GM12878 (cell line): ENCODE results near the gene DNA2. TPM values are rescaled to one million over a fixed set of nuclear protein-coding genes. Genes with fewer than 3 reads are reported as not detected.

Source experiments
- BHLHE40 ChIP-seq, 2 experiments: fragments of 450-650 bp in 1 of 2; IDR thresholded peaks; 2 replicates each; pipeline ENCODE4 v1.6.1; 2011 to 2017; ENCODE audit warnings: low read depth in 2 of 2, borderline replicate concordance in 1 of 2, improper control_type of control experiment in 1 of 2, low read length in 1 of 2, mild to moderate bottlenecking in 1 of 2
- CHD2 ChIP-seq: IDR thresholded peaks from 2 replicates; pipeline ENCODE4 v1.6.1; 2011; ENCODE audit warnings: low read depth, low read length, improper control_type of control experiment, borderline replicate concordance
- EGR1 ChIP-seq, 2 experiments: IDR thresholded peaks; 1 replicate in 1 of 2; 2 replicates in 1 of 2; pipeline ENCODE4 v1.6.1; 2011 to 2012; ENCODE audit warnings: low read depth in 2 of 2, low read length in 2 of 2, borderline replicate concordance in 1 of 2, mild to moderate bottlenecking in 1 of 2, moderate library complexity in 1 of 2
- FOXK2 ChIP-seq: fragments of 450-650 bp; IDR thresholded peaks from 2 replicates; pipeline ENCODE4 v1.6.1; 2017; ENCODE audit warnings: mild to moderate bottlenecking, moderate library complexity
- IRF5 ChIP-seq: fragments of 450-650 bp; IDR thresholded peaks from 2 replicates; pipeline ENCODE4 v1.6.1; 2017; ENCODE audit warnings: borderline replicate concordance
- KLF5 ChIP-seq: fragments of 450-650 bp; IDR thresholded peaks from 2 replicates; pipeline ENCODE4 v1.6.1; 2014; ENCODE audit warnings: mild to moderate bottlenecking; ENCODE audit not compliant: partially characterized antibody
- MEF2A ChIP-seq: IDR thresholded peaks from 2 replicates; pipeline ENCODE4 v1.6.1; 2011; ENCODE audit warnings: low read depth, mild to moderate bottlenecking, low read length, moderate library complexity; ENCODE audit not compliant: insufficient read depth
- MTA3 ChIP-seq: IDR thresholded peaks from 2 replicates; pipeline ENCODE4 v1.6.1; 2012; ENCODE audit warnings: low read length, inconsistent platforms, borderline replicate concordance
- NBN ChIP-seq: fragments of 450-650 bp; IDR thresholded peaks from 2 replicates; pipeline ENCODE4 v1.6.1; 2016
- NR2F1 ChIP-seq: fragments of 450-650 bp; conservative IDR thresholded peaks from 2 replicates; pipeline ENCODE4 v1.6.1; 2017; ENCODE audit warnings: mild to moderate bottlenecking
- POLR2A ChIP-seq: IDR thresholded peaks from 2 replicates; pipeline ENCODE4 v1.6.1; 2011; ENCODE audit warnings: low read depth, mild to moderate bottlenecking, low read length
- RFX5 ChIP-seq: IDR thresholded peaks from 2 replicates; pipeline ENCODE4 v1.6.1; 2011; ENCODE audit warnings: low read depth, low read length, improper control_type of control experiment
- SMAD1 ChIP-seq: fragments of 450-650 bp; IDR thresholded peaks from 2 replicates; pipeline ENCODE4 v1.6.1; 2018; ENCODE audit warnings: mild to moderate bottlenecking, low read depth; ENCODE audit not compliant: partially characterized antibody
- SMAD5 ChIP-seq: IDR thresholded peaks from 2 replicates; pipeline ENCODE4 v1.6.1; 2016; ENCODE audit warnings: antibody characterized with exemption, low read depth
- SMC3 ChIP-seq: IDR thresholded peaks from 2 replicates; pipeline ENCODE4 v1.6.1; 2011; ENCODE audit warnings: low read length, improper control_type of control experiment, borderline replicate concordance
- SPI1 ChIP-seq: IDR thresholded peaks from 2 replicates; pipeline ENCODE4 v1.6.1; 2011; ENCODE audit warnings: low read depth, mild to moderate bottlenecking, low read length, moderate library complexity, borderline replicate concordance; ENCODE audit not compliant: insufficient read depth
- TBL1XR1 ChIP-seq: IDR thresholded peaks from 2 replicates; pipeline ENCODE4 v1.6.1; 2012; ENCODE audit warnings: low read depth, low read length, improper control_type of control experiment
- USF2 ChIP-seq: IDR thresholded peaks from 2 replicates; pipeline ENCODE4 v1.6.1; 2011; ENCODE audit warnings: low read depth, low read length, improper control_type of control experiment, borderline replicate concordance
- WRNIP1 ChIP-seq: IDR thresholded peaks from 2 replicates; pipeline ENCODE4 v1.6.1; 2011; ENCODE audit warnings: low read depth, low read length, improper control_type of control experiment, borderline replicate concordance
- ZBTB4 ChIP-seq: fragments of 450-650 bp; formaldehyde crosslinking; IDR thresholded peaks from 2 replicates; pipeline ENCODE4 v1.4.0; 2022; ENCODE audit warnings: mild to moderate bottlenecking, moderate library complexity
- polyA plus RNA-seq, 11 experiments: library from polyadenylated mRNA; depleted of rRNA in 4 of 11; unstranded in 6 of 11; stranded (reverse) in 5 of 11; fragments of >200 nt; fragmentation: Nextera tagmentation in 4 of 11; fragmentation: Illumina TruSeq in 1 of 11; extraction: Ambion mirVana in 4 of 11; extraction: Trizol in 1 of 11; gene quantifications; 1 replicate in 1 of 11; 2 replicates in 10 of 11; pipeline versions ENCODE4 v1.2.1 to v1.2.3, GENCODE V29; 2011 to 2016; ENCODE audit warnings: inconsistent platforms in 2 of 11, missing spikeins in 2 of 11, low read depth in 1 of 11
- total RNA-seq, 4 experiments: library from RNA; depleted of rRNA in 3 of 4; stranded (reverse); fragments of >200 nt in 3 of 4; fragmentation: Illumina TruSeq in 1 of 4; extraction: Trizol in 1 of 4; gene quantifications; 2 replicates each; pipeline versions ENCODE4 v1.2.1 to v1.2.3, GENCODE V29; 2013 to 2021
- TF ChIP-seq, protein P1 (sequence below): fragments of 450-650 bp; IDR thresholded peaks from 2 replicates; pipeline ENCODE4 v1.6.1; 2018; ENCODE audit warnings: borderline replicate concordance, mild to moderate bottlenecking; ENCODE audit not compliant: partially characterized antibody
- TF ChIP-seq, protein P2 (sequence below): fragments of 450-650 bp; IDR thresholded peaks from 2 replicates; pipeline ENCODE4 v1.6.1; 2014; ENCODE audit warnings: mild to moderate bottlenecking

DNA2 gene
- total and polyA plus RNA-seq, 10 of the 15 experiments (the other 5 are each of a cell fraction or from before 2014, with no cell fraction given) = 17.7 to 41.8 (median 28.4) TPM

DNA sequence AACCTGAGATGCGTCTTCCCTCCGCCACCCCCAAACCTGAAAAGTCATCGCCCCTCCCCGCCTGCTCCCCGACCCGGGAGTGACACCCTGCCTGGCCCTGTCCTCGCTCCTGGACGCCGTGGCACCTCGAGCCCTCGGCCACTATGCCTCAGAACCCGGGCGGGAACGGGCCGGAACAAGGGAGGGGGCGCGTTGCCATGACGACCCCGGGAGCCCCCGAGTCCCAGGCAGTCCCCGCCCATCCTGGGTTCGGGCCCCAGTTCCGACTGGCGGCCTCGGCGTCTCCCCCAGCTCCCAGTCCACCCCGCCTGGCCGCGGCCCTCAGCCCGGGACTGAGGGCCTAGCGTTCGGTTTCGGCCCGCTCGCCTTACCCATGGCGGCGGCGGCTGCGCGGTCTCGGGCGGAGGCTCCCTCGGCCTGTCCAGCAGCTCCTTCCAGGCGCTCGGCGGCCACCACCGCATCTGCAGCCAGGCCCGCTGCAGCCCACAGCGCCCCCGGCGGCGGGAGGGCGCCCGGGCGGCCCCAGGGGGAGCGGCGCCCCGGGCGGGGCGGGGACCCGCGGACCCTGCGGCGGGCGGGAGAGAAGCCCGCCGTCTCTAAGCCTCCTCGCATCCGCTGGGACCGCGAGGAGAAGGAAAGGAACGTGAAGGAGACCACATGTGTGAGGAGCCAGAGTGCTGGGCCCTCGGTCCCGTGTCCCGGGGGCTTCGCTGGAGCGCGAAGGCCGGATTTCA, 64.8 kb downstream of the DNA2 start, which contains the start of gene RUFY2 (continued):
- TF ChIP-seq, protein P1, sequence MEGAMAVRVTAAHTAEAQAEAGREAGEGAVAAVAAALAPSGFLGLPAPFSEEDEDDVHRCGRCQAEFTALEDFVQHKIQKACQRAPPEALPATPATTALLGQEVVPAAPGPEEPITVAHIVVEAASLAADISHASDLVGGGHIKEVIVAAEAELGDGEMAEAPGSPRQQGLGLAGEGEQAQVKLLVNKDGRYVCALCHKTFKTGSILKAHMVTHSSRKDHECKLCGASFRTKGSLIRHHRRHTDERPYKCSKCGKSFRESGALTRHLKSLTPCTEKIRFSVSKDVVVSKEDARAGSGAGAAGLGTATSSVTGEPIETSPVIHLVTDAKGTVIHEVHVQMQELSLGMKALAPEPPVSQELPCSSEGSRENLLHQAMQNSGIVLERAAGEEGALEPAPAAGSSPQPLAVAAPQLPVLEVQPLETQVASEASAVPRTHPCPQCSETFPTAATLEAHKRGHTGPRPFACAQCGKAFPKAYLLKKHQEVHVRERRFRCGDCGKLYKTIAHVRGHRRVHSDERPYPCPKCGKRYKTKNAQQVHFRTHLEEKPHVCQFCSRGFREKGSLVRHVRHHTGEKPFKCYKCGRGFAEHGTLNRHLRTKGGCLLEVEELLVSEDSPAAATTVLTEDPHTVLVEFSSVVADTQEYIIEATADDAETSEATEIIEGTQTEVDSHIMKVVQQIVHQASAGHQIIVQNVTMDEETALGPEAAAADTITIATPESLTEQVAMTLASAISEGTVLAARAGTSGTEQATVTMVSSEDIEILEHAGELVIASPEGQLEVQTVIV = no peak
- TF ChIP-seq MEF2A (no peak), FOXK2 (no peak), SMAD5 (no peak; the same call in 1 of the 2 replicates), SMC3 (no peak), BHLHE40 (IDR thresholded peaks at IDR 0.05; ENCODE audit: borderline replicate concordance in 1 of 2, low read depth in 2 of 2, low read length in 1 of 2) (peak in 1 of 2 experiments; percentile 74; a peak in 2 of 4 replicates), SPI1 (no peak), TBL1XR1 (no peak), POLR2A (peak; percentile 87), EGR1 (IDR thresholded peaks at IDR 0.05; ENCODE audit: borderline replicate concordance in 1 of 2, low read depth in 2 of 2, low read length in 2 of 2) (peak in 1 of 2 experiments; percentile 85; a peak in 2 of 3 replicates), KLF5 (no peak), CHD2 (no peak), IRF5 (no peak), SMAD1 (no peak), NBN (no peak), RFX5 (no peak), ZBTB4 (CRISPR knock-in tag) (no peak), USF2 (no peak), MTA3 (no peak), WRNIP1 (no peak), NR2F1 (peak; percentile 63)
- TF ChIP-seq, protein P2, sequence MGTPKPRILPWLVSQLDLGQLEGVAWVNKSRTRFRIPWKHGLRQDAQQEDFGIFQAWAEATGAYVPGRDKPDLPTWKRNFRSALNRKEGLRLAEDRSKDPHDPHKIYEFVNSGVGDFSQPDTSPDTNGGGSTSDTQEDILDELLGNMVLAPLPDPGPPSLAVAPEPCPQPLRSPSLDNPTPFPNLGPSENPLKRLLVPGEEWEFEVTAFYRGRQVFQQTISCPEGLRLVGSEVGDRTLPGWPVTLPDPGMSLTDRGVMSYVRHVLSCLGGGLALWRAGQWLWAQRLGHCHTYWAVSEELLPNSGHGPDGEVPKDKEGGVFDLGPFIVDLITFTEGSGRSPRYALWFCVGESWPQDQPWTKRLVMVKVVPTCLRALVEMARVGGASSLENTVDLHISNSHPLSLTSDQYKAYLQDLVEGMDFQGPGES = no peak
